Kidney epithelial cell (primary cell): ENCODE measurements around the gene HBA1. TPM values are rescaled to one million over a fixed set of nuclear protein-coding genes. Genes with fewer than 3 reads are reported as not detected.
"Not testable (repeated sequence)": the region's sequence is repeated elsewhere in the genome, so short reads cannot be mapped to it uniquely, and the experiment has no call there.

Experiments
- DNase-seq: peaks from one replicate; pipeline ENCODE4 v3.0.0-alpha.2; 2010; ENCODE audit warnings: low read depth
- H3K27me3 ChIP-seq: 2 replicates; pipeline ENCODE4 v1.6.0; 2011; ENCODE audit warnings: low read length; ENCODE audit not compliant: control insufficient read depth, insufficient read depth
- H3K36me3 ChIP-seq: 2 replicates; pipeline ENCODE4 v1.5.1; 2011; ENCODE audit warnings: low read length; ENCODE audit not compliant: control insufficient read depth, insufficient read depth
- H3K4me3 ChIP-seq: 2 replicates; pipeline ENCODE4 v1.5.1; 2011; ENCODE audit warnings: low read depth, mild to moderate bottlenecking, control low read depth, low read length
- CTCF ChIP-seq: IDR thresholded peaks from 2 replicates; pipeline ENCODE4 v1.5.1; 2011; ENCODE audit warnings: mild to moderate bottlenecking, moderate library complexity, low read length, control low read depth, inconsistent platforms; ENCODE audit not compliant: insufficient read depth, poor library complexity, severe bottlenecking
- total RNA-seq: library from RNA; depleted of rRNA; stranded (reverse); fragments of >200 nt; gene quantifications from 2 replicates; pipeline ENCODE4 v1.2.3, GENCODE V29; 2015

Gene HBA1
- total RNA-seq = 0.41 TPM in 1 of 2 replicates, not detected in the other

DNA sequence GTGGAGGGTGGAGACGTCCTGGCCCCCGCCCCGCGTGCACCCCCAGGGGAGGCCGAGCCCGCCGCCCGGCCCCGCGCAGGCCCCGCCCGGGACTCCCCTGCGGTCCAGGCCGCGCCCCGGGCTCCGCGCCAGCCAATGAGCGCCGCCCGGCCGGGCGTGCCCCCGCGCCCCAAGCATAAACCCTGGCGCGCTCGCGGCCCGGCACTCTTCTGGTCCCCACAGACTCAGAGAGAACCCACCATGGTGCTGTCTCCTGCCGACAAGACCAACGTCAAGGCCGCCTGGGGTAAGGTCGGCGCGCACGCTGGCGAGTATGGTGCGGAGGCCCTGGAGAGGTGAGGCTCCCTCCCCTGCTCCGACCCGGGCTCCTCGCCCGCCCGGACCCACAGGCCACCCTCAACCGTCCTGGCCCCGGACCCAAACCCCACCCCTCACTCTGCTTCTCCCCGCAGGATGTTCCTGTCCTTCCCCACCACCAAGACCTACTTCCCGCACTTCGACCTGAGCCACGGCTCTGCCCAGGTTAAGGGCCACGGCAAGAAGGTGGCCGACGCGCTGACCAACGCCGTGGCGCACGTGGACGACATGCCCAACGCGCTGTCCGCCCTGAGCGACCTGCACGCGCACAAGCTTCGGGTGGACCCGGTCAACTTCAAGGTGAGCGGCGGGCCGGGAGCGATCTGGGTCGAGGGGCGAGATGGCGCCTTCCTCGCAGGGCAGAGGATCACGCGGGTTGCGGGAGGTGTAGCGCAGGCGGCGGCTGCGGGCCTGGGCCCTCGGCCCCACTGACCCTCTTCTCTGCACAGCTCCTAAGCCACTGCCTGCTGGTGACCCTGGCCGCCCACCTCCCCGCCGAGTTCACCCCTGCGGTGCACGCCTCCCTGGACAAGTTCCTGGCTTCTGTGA is at the start of gene HBA1:
Gene HBA1, plus strand, starts transcription at position 204 of the 906 bp plus-strand sequence. Its CDS starts 37 bp downstream, at position 241.
- H3K36me3 ChIP-seq, DNase-seq, H3K4me3 ChIP-seq: not testable (repeated sequence)
- peaks cover 56% of the 10 kb centered on the region for H3K27me3 ChIP-seq

- DNase-seq = no peak
- no peak overlapping the region for H3K4me3 ChIP-seq
- no peaks in the 10 kb centered on the region for H3K27me3 ChIP-seq
- TF ChIP-seq CTCF = no peak
- H3K36me3 ChIP-seq = peaks cover 2% of the 10 kb centered on the region
Observed at GRCh38 chr16:129075-129474, 47.4 kb upstream of the HBA1 start.

DNA sequence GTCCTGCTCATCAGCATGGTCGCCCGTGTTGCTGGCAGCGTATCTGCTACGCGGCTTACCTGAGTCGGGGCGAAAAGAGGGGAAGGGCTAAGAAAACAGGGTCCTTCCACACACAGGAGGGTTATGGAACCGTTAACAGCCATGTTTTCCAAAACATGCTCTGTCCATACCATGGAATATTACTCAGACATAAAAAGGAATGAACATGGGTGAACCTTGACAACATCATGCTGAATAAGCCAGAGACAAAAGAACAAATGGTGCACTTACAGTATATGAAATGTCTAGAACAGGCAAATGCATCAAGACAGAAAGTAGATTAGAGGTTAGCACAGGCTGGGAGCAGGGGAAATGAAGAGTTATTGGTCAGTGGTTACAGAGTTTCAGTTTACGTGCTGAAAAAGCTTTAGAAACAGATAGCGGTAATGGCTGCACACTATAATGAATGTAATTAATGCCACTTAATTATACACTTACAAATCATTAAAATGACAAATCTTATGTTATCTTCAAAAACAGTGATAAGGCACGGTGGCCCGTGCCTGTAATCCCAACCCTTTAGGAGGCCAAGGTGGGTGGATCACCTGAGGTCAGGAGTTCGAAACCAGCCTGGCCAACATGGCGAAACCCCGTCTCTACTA is 45.8 kb upstream of the HBA1 start:
- no peaks in the 10 kb centered on the region for H3K27me3 ChIP-seq
- no peak for DNase-seq
- H3K4me3 ChIP-seq = no peak overlapping the region
- peaks cover 2% of the 10 kb centered on the region for H3K36me3 ChIP-seq
- no peak for TF ChIP-seq CTCF

DNA sequence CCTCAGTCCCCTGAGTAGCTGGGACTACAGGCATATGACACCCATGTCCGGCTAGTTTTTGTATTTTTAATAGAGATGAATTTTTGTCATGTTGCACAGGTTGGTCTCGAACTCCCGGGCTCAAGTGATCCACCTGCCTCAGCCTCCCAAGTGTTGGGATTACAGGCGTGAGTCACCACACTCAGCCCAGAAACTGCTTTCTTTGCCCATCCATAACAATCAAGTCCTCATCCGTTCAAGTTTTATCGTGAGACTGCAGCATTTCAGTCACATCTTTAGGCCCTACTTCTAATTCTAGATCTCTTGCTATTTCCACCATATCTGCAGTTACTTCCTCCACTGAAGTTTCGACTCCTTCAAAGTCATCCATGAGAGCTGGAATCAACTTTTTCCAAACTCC is 44.4 kb upstream of the HBA1 start:
- DNase-seq = no peak
- Histone ChIP-seq H3K36me3 (peaks cover 2% of the 10 kb centered on the region), H3K27me3 (no peaks in the 10 kb centered on the region), H3K4me3 (no peak overlapping the region)
- no peak for TF ChIP-seq CTCF

DNA sequence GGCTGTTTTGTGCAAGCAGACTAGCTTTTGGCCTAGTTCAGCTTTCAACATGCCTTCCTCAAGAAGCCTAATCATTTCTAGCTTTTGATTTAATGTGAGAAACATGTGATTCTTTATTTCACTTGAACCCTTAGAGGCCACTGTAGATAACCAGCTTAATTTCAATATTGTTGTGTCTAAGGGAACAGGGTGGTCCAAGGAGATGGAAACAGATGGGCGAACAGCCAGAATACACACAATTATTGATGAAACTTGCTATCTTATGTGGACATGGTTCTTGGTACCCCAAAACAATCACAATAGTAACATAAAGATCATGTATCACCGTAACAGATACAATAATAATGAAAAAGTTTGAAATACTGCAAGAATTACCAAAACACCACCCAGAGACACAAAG is 42.8 kb upstream of the HBA1 start:
- TF ChIP-seq CTCF = no peak
- Histone ChIP-seq H3K4me3 (no peak overlapping the region), H3K27me3 (no peaks in the 10 kb centered on the region), H3K36me3 (peaks cover 2% of the 10 kb centered on the region)
- DNase-seq = no peak

DNA sequence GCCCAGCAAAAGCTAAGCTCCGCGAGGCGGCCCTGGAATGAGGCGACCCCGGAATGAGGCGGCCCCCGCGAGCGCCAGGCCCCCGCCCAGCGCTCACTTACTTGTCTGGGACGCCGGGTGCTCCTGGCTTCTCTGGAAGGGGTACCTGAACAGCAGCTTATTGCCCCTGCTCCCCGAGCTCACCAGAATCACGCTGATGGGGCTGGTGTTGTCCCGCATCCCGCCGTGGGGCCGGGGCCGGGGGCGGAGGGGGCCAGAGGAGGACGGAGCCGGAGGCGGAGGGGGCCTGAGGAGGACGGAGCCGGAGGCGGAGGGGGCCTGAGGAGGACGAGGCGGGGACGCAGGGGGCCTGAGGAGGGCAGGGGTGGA is 38.4 kb upstream of the HBA1 start:
- H3K36me3 ChIP-seq = no peaks in the 10 kb centered on the region
- peak overlapping the region; percentile 76 for H3K4me3 ChIP-seq
- DNase-seq = no peak
- H3K27me3 ChIP-seq = no peaks in the 10 kb centered on the region
- no peak for TF ChIP-seq CTCF
